GM23248 (cell line): ENCODE measurements around the gene MAMDC4. TPM values are rescaled to one million over a fixed set of nuclear protein-coding genes. Genes with fewer than 3 reads are reported as not detected.

Experiments used
- DNase-seq: peaks from one replicate; pipeline ENCODE4 v3.0.0-alpha.2; 2015
- H2AFZ ChIP-seq: fragments of 200-600 bp; sonication (generic); 2 replicates; pipeline ENCODE4 v1.6.1; 2016; ENCODE audit warnings: antibody characterized with exemption
- H3F3A ChIP-seq: fragments of 200-600 bp; sonication (generic); 2 replicates; pipeline ENCODE4 v1.6.1; 2016; ENCODE audit warnings: mild to moderate bottlenecking, antibody characterized with exemption, mixed run types; ENCODE audit not compliant: insufficient read depth
- H3K27ac ChIP-seq: fragments of 200-600 bp; sonication (generic); 2 replicates; pipeline ENCODE4 v1.5.1; 2016; ENCODE audit warnings: mild to moderate bottlenecking
- H3K27me3 ChIP-seq: fragments of 200-600 bp; sonication (generic); replicated peaks from 2 replicates; pipeline ENCODE4 v1.6.1; 2016; ENCODE audit warnings: mild to moderate bottlenecking; ENCODE audit not compliant: insufficient read depth
- H3K36me3 ChIP-seq: fragments of 200-600 bp; sonication (generic); 2 replicates; pipeline ENCODE4 v1.6.1; 2016; ENCODE audit warnings: low read depth, mild to moderate bottlenecking
- H3K4me1 ChIP-seq: fragments of 200-600 bp; sonication (generic); 2 replicates; pipeline ENCODE4 v1.6.1; 2016; ENCODE audit warnings: mild to moderate bottlenecking; ENCODE audit not compliant: insufficient read depth
- H3K4me2 ChIP-seq: fragments of 200-600 bp; sonication (generic); one replicate; pipeline ENCODE4 v1.6.1; 2016; ENCODE audit warnings: mild to moderate bottlenecking; ENCODE audit not compliant: unreplicated experiment
- H3K4me3 ChIP-seq: fragments of 200-600 bp; sonication (generic); 2 replicates; pipeline ENCODE4 v1.5.1; 2016; ENCODE audit warnings: mild to moderate bottlenecking
- H3K79me2 ChIP-seq: fragments of 200-600 bp; sonication (generic); 2 replicates; pipeline ENCODE4 v1.6.1; 2016; ENCODE audit warnings: mild to moderate bottlenecking; ENCODE audit not compliant: insufficient read depth
- H3K9ac ChIP-seq: fragments of 200-600 bp; sonication (generic); 2 replicates; pipeline ENCODE4 v1.6.1; 2016; ENCODE audit warnings: mild to moderate bottlenecking
- H3K9me2 ChIP-seq: fragments of 200-600 bp; sonication (generic); 2 replicates; pipeline ENCODE4 v1.6.1; 2016; ENCODE audit warnings: mixed run types, mild to moderate bottlenecking, moderate library complexity; ENCODE audit not compliant: insufficient read depth
- H3K9me3 ChIP-seq: fragments of 200-600 bp; sonication (generic); one replicate; pipeline ENCODE4 v1.6.1; 2017; ENCODE audit warnings: low read depth
- H4K20me1 ChIP-seq: fragments of 200-600 bp; sonication (generic); 2 replicates; pipeline ENCODE4 v1.6.0; 2016; ENCODE audit not compliant: insufficient read depth
- EZH2 ChIP-seq: fragments of 200-600 bp; sonication (generic); IDR thresholded peaks from 2 replicates; pipeline ENCODE4 v1.6.1; 2018; ENCODE audit warnings: antibody characterized with exemption, mild to moderate bottlenecking; ENCODE audit not compliant: insufficient read depth, poor library complexity, severe bottlenecking
- EZH2phosphoT487 ChIP-seq: fragments of 200-600 bp; sonication (generic); IDR thresholded peaks from 2 replicates; pipeline ENCODE4 v1.6.1; 2018; ENCODE audit warnings: antibody characterized with exemption, moderate library complexity, mild to moderate bottlenecking, low read depth; ENCODE audit not compliant: insufficient read depth
- WGBS, 2 experiments: methylation state at CpG; one replicate each; pipeline ENCODE4 v1.1.6; 2015 to 2017; ENCODE audit warnings: low lambda C conversion rate in 2 of 2, low coverage in 1 of 2; ENCODE audit errors: missing lambda C conversion rate in 2 of 2; 5-methylcytosine and 5-hydroxymethylcytosine counted together
- in situ Hi-C: fragments of 300-500 bp; cut with MboI; formaldehyde crosslinking; loops from 2 replicates; pipeline ENCODE4 v1.15.0; 2020
- polyA plus RNA-seq: library from polyadenylated mRNA; unstranded; fragments of >200 nt; fragmentation: Nextera tagmentation; extraction: Ambion mirVana; gene quantifications from 2 replicates; pipeline ENCODE4 v1.2.1, GENCODE V29; 2016
- total RNA-seq: library from RNA; depleted of rRNA; stranded (reverse); fragments of >200 nt; shearing (Covaris generic); gene quantifications from 2 replicates; pipeline ENCODE4 v1.2.3, GENCODE V29; 2014

The MAMDC4 gene
- total and polyA plus RNA-seq, 2 experiments from 2014 or later = 0.35 to 2.3 TPM

GRCh38 chr9:136825295-136826187 lies 26.6 kb upstream of the MAMDC4 start:
- WGBS, 2 experiments = 89 to 92% methylated on average over 28 to 44 of the region's 44 CpGs
- in situ Hi-C loops = no loop called here

DNA sequence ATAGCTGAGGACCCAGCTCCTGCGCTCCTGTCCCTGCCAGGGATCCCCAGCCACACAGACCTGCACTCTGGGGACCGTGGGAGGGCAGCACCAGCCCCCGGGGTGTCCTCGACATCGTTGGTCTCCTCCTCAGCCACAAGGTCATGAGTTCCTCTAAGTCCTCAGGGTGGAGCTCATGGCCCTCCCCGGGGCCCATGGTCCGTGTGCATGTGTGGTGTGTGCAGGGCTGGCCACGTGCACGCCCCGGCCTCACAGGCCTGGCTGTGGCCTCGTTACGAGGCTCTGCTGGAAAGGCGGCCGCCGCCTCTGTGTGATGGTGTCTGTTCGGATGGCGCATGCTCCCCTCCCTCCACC lies 26.0 kb upstream of the MAMDC4 start:
- Histone ChIP-seq H3K36me3 (no peaks in the 10 kb centered on the region), H3K9ac (no peak overlapping the region), H3K9me2 (no peaks in the 10 kb centered on the region), H3K27ac (no peak overlapping the region), H3K27me3 (no peaks in the 10 kb centered on the region), H3K4me3 (no peak overlapping the region), H3K4me2 (no peak overlapping the region), H3K79me2 (peaks cover under 1% of the 10 kb centered on the region), H3K4me1 (no peaks in the 10 kb centered on the region), H3K9me3 (no peaks in the 10 kb centered on the region), H3F3A (no peaks in the 10 kb centered on the region), H2AFZ (no peak overlapping the region), H4K20me1 (no peaks in the 10 kb centered on the region)
- TF ChIP-seq EZH2phosphoT487 (no peak), EZH2 (no peak)
- 91 to 97% methylated on average over 13 to 17 of the region's 17 CpGs for WGBS, 2 experiments
- no peak for DNase-seq
- in situ Hi-C loops = no loop called here

More at GRCh38 chr9:136825295-136826187, 26.6 kb upstream of the MAMDC4 start:
- Histone ChIP-seq H3K9me2 (no peaks in the 10 kb centered on the region), H3K9ac (no peak overlapping the region), H3K9me3 (no peaks in the 10 kb centered on the region), H3K79me2 (peaks cover 7% of the 10 kb centered on the region), H3F3A (no peaks in the 10 kb centered on the region), H3K4me2 (no peak overlapping the region), H3K4me1 (no peaks in the 10 kb centered on the region), H3K27ac (no peak overlapping the region), H3K4me3 (no peak overlapping the region), H3K36me3 (no peaks in the 10 kb centered on the region), H4K20me1 (no peaks in the 10 kb centered on the region), H3K27me3 (no peaks in the 10 kb centered on the region), H2AFZ (no peak overlapping the region)
- TF ChIP-seq EZH2 = no peak
- no peak for TF ChIP-seq EZH2phosphoT487
- no peak for DNase-seq

DNA sequence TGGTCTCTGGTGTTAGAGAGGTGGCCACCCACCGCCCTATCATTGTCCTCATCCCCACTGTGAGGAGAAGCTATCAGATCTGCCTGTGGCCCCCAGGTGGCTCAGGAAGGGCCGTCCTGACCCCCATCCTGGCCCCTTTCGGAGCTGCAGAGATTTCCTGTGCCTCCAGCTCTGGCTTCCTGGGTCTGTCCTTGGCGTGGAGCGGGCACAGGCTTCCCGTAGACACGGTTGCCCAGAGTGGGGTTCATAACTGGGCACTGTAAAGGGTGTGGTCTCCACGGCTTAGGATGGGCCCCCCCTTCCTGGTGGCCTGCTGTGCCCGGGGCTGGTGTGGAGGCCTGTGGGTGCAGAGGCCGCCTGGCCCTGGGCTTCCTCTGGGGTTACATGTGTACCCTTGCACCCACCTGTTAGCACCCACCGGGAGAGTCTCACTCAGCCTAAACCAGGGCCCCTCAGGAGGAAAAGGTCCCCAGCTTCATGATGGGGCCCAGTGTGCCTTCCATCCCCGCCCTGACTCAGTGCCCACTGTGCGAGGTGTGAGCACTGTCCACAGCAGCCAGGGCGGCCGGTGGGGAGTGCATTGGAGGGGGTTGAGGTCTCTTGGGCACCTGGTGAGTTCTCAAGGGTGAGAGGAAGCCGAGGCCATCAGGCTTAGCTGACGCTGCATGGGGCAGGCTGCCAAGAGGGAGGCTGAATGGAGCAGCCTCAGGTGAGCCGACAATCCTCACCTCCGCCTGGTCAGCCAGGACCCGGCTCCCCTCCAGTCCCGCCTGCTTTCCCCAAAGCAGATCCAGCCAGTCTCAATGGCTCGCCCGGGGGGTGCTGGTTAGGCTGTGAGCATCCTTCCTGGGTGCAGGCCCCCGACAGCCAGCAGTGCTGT lies 25.2 kb upstream of the MAMDC4 start:
- H2AFZ ChIP-seq = no peak overlapping the region
- in situ Hi-C loops = no loop called here
- H3K4me2 ChIP-seq = no peak overlapping the region
- no peaks in the 10 kb centered on the region for H3K36me3 ChIP-seq
- no peaks in the 10 kb centered on the region for H3K4me1 ChIP-seq
- no peaks in the 10 kb centered on the region for H3K79me2 ChIP-seq
- H3K9me2 ChIP-seq = no peaks in the 10 kb centered on the region
- H3K4me3 ChIP-seq = no peak overlapping the region
- H3K27ac ChIP-seq = no peak overlapping the region
- H3K9ac ChIP-seq = no peak overlapping the region
- TF ChIP-seq EZH2phosphoT487 (no peak), EZH2 (no peak)
- H3K9me3 ChIP-seq = no peaks in the 10 kb centered on the region
- no peak for DNase-seq
- no peaks in the 10 kb centered on the region for H4K20me1 ChIP-seq
- H3F3A ChIP-seq = no peaks in the 10 kb centered on the region
- H3K27me3 ChIP-seq = no peaks in the 10 kb centered on the region
- 89 to 93% methylated on average over 18 to 24 of the region's 24 CpGs for WGBS, 2 experiments

DNA sequence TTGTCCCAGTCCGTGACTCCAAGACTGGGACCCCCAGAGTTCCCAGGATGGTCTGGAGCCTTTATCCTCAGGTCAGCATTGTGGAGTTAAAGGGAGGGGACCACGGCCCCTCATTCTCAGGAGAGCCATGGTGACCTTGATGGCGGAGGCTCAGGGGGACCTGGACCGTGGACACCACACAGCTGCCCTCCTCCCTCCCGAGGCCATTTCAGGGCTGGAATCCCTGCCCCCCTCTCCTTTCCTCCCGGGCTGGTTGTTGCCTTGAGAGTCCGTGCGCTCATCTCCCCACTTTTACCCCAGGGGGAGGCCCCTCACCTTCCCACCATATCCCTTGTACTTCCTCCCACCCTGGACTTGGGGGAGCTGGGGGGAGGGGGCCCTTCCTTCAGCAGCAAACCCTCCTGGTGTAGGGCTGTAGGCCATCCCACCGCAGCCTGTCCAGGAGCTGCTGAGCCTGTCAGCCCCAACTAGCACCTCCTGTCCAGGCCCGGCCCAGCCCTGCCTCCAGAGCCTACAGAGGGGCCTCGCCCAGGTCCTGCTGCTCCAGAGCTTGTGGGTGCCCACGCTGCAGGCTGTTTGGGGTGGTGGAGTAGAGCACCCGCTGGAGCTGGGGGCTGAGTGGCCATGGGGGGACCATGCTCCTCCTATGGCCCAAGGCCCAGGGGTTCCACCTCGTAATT lies 24.2 kb upstream of the MAMDC4 start:
- 95 to 97% methylated on average over 12 to 14 of the region's 14 CpGs for WGBS, 2 experiments
- no peak overlapping the region for H3K27ac ChIP-seq
- H3F3A ChIP-seq = no peaks in the 10 kb centered on the region
- H3K9ac ChIP-seq = no peak overlapping the region
- H3K4me1 ChIP-seq = no peaks in the 10 kb centered on the region
- no peaks in the 10 kb centered on the region for H3K9me3 ChIP-seq
- no peak overlapping the region for H2AFZ ChIP-seq
- TF ChIP-seq EZH2 = no peak
- no peak for TF ChIP-seq EZH2phosphoT487
- H4K20me1 ChIP-seq = no peaks in the 10 kb centered on the region
- no peaks in the 10 kb centered on the region for H3K36me3 ChIP-seq
- no peaks in the 10 kb centered on the region for H3K9me2 ChIP-seq
- no peak for DNase-seq
- H3K79me2 ChIP-seq = no peaks in the 10 kb centered on the region
- no peak overlapping the region for H3K4me2 ChIP-seq
- H3K4me3 ChIP-seq = no peak overlapping the region
- in situ Hi-C loops = no loop called here
- H3K27me3 ChIP-seq = no peaks in the 10 kb centered on the region
